Measurements from ENCODE around the gene BCAS3.

GRCh38 chr17:61323003-61323908, 645.6 kb downstream of the BCAS3 start:
- no peak for TF ChIP-seq CTCF (IDR thresholded peaks at IDR 0.05; ENCODE audit: insufficient read depth, low read depth, low read length)
- TF ChIP-seq EZH2 (IDR thresholded peaks at IDR 0.05; ENCODE audit: insufficient read depth, low read length) = no peak
